A673 (cell line): ENCODE data around the gene ADGRB2. TPM values are rescaled to one million over a fixed set of nuclear protein-coding genes. Genes with fewer than 3 reads are reported as not detected.
A peak's percentile ranks its signal among the peaks of the same experiment; 100 is the strongest.

ENCODE experiments used
- BruUV-seq: library from RNA; stranded (reverse); fragments of 400-500 nt; replicated peaks from 2 replicates; lab custom pipeline; 2021; lab: Mats Ljungman, UMichigan
- CTCF ChIA-PET: fragments of 300-600 bp; sonication (Branson Sonifier 250); formaldehyde crosslinking; loops from one replicate; lab custom pipeline; 2022; ENCODE audit warnings: antibody characterized with exemption; lab: Charles Lee
- POLR2A ChIA-PET: fragments of 300-600 bp; sonication (Branson Sonifier 250); formaldehyde crosslinking; loops from one replicate; lab custom pipeline; 2022; ENCODE audit warnings: antibody characterized with exemption; ENCODE audit not compliant: low non-redundant PET; lab: Charles Lee
- DNase-seq: peaks from one replicate; pipeline ENCODE4 v3.0.0-alpha.2; 2015; ENCODE audit warnings: low spot score
- H3K27ac ChIP-seq: fragments of 200-600 bp; sonication (generic); 2 replicates; pipeline ENCODE4 v1.5.1; 2016; ENCODE audit warnings: mixed run types, low read depth, mild to moderate bottlenecking, mixed read lengths, antibody characterized with exemption, low read length; ENCODE audit not compliant: poor library complexity, severe bottlenecking
- H3K27me3 ChIP-seq: fragments of 200-600 bp; sonication (generic); replicated peaks from 2 replicates; pipeline ENCODE4 v1.6.1; 2017; ENCODE audit warnings: mixed run types, low read depth, mild to moderate bottlenecking, mixed read lengths, antibody characterized with exemption, low read length; ENCODE audit not compliant: insufficient read depth, poor library complexity
- H3K36me3 ChIP-seq: fragments of 200-600 bp; sonication (generic); 2 replicates; pipeline ENCODE4 v1.6.1; 2016; ENCODE audit warnings: mixed run types, mild to moderate bottlenecking, mixed read lengths, antibody characterized with exemption, low read length; ENCODE audit not compliant: insufficient read depth, poor library complexity, severe bottlenecking
- H3K4me1 ChIP-seq: fragments of 200-600 bp; sonication (generic); 2 replicates; pipeline ENCODE4 v1.6.1; 2017; ENCODE audit warnings: mixed run types, mild to moderate bottlenecking, mixed read lengths, antibody characterized with exemption, low read length; ENCODE audit not compliant: insufficient read depth, poor library complexity, severe bottlenecking
- H3K4me3 ChIP-seq: fragments of 200-600 bp; sonication (generic); 2 replicates; pipeline ENCODE4 v1.5.1; 2016; ENCODE audit warnings: low read depth, mixed run types, mild to moderate bottlenecking, mixed read lengths, low read length; ENCODE audit not compliant: poor library complexity, severe bottlenecking
- H3K9me3 ChIP-seq: fragments of 200-600 bp; sonication (generic); 2 replicates; pipeline ENCODE4 v1.6.1; 2016; ENCODE audit warnings: mixed run types, low read depth, mild to moderate bottlenecking, mixed read lengths, antibody characterized with exemption, low read length; ENCODE audit not compliant: poor library complexity, severe bottlenecking
- CTCF ChIP-seq: fragments of 300-800, 200-600 bp; sonication (generic); conservative IDR thresholded peaks from 2 replicates; pipeline ENCODE4 v1.5.1; 2017; ENCODE audit warnings: low read depth, mild to moderate bottlenecking, antibody characterized with exemption, low read length, moderate library complexity, mixed read lengths
- EZH2 ChIP-seq: fragments of 200-600 bp; sonication (generic); IDR thresholded peaks from 2 replicates; pipeline ENCODE4 v1.6.1; 2017; ENCODE audit warnings: borderline replicate concordance, low read depth, mild to moderate bottlenecking, mixed read lengths, antibody characterized with exemption, low read length; ENCODE audit not compliant: poor library complexity, severe bottlenecking
- intact Hi-C: fragments of 100-400 bp; cut with micrococcal nuclease; formaldehyde crosslinking; loops from one replicate; pipeline ENCODE4 v1.10.0; 2022; ENCODE audit not compliant: unreplicated experiment
- total RNA-seq: library from RNA; stranded (reverse); gene quantifications from 2 replicates; pipeline ENCODE4 v1.2.3, GENCODE V29; 2021

Gene ADGRB2
- total RNA-seq, 1 experiment from 2014 or later = 5.9 TPM

DNA sequence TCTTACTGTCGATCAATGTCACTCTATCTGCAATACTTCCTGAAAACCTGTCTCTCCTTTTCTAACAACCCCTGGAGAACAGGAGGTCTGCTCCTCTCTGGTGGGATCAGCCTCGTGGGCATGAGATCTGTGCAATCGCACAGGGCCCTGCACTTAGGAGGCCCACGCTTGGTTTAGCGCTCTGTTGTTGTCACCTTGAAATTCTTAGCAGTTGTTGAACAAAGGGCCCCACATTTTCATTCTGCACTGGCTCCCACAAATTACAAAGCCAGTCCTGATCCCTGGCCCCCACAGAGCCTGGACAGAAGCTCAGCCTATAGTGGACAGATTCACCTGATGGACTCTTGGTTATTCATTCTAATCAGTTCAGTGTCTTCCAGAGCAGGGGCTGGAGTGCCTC, 33.1 kb upstream of the ADGRB2 start:
- Histone ChIP-seq H3K4me3 (no peak overlapping the region), H3K27me3 (no peaks in the 10 kb centered on the region), H3K9me3 (no peaks in the 10 kb centered on the region), H3K4me1 (peaks cover 41% of the 10 kb centered on the region), H3K27ac (no peak overlapping the region), H3K36me3 (no peaks in the 10 kb centered on the region)
- DNase-seq = no peak
- no peak for TF ChIP-seq EZH2
- no peak for TF ChIP-seq CTCF
- ChIA-PET POLR2A (no interaction called here), CTCF (no interaction called here)
- intact Hi-C loops = loop anchor here (5.0 kb wide), 1 partner anchor 165 kb away; no protein-coding TSS in a partner anchor
- no TSS peak for BruUV-seq

DNA sequence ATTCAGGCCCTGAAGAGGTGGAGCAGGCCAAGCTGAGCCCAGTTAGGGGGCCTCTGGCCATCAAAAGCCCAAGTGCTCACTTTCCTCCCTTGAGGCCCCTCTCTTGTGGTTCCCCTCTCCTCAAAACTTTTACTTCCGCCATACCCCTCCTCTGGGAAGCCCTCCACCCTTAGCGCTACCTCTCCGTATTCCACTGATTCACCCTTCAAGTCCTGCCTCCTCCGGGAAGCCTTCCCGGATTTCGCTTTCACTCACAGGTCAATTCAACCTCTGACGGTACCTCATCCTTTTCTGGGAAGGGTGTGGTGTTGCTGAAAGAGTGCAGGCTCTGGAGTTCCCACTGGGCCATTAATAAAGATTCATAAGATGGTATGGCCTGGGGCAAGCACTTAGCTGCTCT, 32.6 kb upstream of the ADGRB2 start:
- Histone ChIP-seq H3K9me3 (no peaks in the 10 kb centered on the region), H3K27ac (no peak overlapping the region), H3K27me3 (no peaks in the 10 kb centered on the region), H3K4me1 (peaks cover 39% of the 10 kb centered on the region), H3K4me3 (no peak overlapping the region), H3K36me3 (no peaks in the 10 kb centered on the region)
- intact Hi-C loops = loop anchor here (5.0 kb wide), 1 partner anchor 166 kb away; no protein-coding TSS in a partner anchor
- no TSS peak for BruUV-seq
- ChIA-PET POLR2A (no interaction called here), CTCF (no interaction called here)
- DNase-seq = no peak
- TF ChIP-seq EZH2 = no peak
- no peak for TF ChIP-seq CTCF

DNA sequence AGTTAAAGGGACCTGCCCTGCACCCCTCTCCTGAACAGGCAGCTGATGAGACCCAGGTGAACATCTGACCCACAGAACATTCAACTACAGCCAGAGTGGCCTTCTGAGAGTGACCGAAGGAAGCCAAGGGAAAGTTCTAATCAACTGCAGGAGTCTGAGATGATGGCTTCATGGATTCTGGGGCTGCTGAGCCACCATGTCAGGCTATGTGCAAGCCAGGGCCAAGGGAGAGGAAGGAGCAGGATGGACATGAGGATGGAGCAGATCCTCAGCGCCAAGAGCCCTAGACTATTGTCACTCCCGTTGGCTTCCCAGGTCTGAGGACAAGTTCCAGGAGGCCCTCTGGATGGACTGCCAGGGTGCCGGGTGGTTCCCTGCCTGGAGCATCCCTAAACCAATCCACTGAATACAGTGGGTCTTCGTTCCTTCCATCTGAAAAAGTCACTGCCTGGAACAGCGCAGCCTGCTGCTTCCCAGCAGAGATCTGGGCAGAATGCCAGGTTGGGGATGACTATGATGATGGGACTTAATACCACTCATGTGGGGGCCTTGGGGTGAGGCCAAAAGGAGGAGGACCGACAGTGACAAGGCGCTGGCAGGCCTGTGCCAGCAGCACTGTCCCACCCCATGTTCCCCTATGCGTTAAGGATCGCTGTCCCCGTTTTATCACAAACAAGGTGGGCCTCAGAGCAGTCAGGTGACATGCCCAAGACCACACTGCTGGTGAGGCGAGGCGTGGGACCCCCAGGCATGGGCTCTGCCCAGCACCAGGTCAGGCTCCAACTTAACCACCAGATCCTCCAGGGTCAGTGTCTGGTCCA, 31.9 kb upstream of the ADGRB2 start:
- H3K36me3 ChIP-seq = no peaks in the 10 kb centered on the region
- no TSS peak for BruUV-seq
- H3K9me3 ChIP-seq = no peaks in the 10 kb centered on the region
- no peak overlapping the region for H3K27ac ChIP-seq
- ChIA-PET POLR2A (no interaction called here), CTCF (no interaction called here)
- intact Hi-C loops = loop anchor here (5.0 kb wide), 1 partner anchor 166 kb away; no protein-coding TSS in a partner anchor
- TF ChIP-seq CTCF (no peak), EZH2 (no peak)
- H3K4me1 ChIP-seq = peaks cover 34% of the 10 kb centered on the region
- DNase-seq = peak; percentile 92
- no peaks in the 10 kb centered on the region for H3K27me3 ChIP-seq
- no peak overlapping the region for H3K4me3 ChIP-seq
